Stimulated activated CD4-positive, alpha-beta T cell treated with anti-CD3 and anti-CD28 coated beads, Interleukin-15, amount 100 ng/mL, for 48 hours (primary cell): ENCODE measurements around the gene TMEM140.
"Not testable (repeated sequence)": the region's sequence is repeated elsewhere in the genome, so short reads cannot be mapped to it uniquely, and the experiment has no call there.

ENCODE experiments used
- DNase-seq, 2 donors: peaks; one replicate each; pipeline ENCODE4 v3.0.0-alpha.2; 2020; ENCODE audit warnings: low read depth in 2 of 2

TMEM140 gene

DNA sequence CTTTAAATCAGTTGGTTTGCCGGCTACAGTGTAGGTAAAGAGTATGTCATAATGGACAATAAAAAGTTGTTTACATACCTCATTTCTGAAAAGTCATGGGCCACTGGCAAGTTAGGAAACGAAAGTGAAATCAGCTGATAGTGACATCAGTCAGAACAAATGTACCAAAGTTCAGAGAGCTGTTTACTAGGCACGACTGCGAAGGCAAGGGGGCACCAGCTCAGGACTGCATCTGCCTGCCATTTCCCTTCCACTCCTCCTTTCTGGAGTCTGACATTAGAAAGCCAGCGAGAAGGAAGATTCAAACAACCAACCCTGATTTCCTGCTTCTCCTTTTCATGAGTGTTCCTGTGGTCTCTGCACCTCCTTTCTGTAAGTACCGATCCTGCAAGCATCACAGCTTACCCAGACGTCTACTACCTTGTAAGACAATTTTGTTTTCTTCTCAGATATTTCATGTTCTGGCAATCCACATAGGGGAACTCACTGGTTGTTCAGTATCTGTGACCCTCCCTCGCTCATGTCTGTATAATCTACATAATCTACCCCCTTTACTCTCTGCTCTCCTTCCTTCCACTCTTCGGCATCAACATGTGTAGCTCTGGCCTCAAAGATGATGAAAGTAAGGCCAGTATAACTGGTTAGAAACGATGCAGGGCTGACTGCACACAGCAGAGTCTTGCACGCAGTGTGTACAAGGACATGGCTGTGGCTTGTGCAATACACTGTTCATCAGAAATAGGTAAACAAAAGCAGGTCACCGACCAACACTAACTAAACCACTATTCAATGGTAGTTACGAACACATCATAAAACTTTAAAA is at the start of gene TMEM140:
Gene TMEM140 (plus strand): TSS at position 174 of the 823 bp plus-strand sequence. CDS start 16,370 bp downstream, outside the sequence.
- no peak for DNase-seq

DNA sequence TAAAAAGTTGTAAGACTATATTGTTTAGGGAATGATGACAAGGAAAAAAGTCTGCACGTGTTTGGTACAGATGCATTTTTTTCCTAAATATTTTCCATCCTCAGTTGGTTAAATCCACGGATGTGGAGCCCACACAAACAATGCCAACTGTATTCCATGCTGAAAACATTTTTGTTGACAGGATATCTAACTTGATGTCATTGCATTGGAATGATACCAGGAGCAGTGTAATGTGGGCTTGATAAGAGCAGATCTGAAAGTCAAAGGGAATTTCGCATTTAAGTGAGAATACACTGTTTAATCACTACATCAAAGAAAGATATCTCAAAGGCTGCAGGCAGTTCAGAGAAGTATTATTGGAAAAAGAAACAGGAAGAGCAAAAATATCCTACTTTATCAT is 49.5 kb upstream of the TMEM140 start:
- DNase-seq = no peak

- DNase-seq = no peak
Observed at GRCh38 chr7:135100856-135101255, 47.0 kb upstream of the TMEM140 start.

DNA sequence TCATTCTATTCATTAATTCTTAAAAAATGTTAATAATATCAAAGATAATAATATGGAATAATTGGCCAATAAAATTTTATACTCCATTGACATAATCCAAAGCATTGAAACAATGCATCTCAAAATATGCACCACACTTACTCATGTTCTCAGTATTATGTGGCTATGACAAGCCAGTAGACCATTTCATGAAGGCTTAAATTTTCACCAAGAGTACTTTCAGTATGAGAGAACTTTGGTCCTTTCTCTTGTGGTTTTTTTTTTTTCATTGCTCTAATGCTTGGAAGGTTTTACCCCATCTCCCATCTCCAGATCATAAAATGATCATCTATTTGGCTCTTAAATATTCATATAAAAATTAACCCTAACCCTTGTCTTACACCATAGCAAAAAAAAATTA is 45.5 kb upstream of the TMEM140 start:
- no peak for DNase-seq

- no peak for DNase-seq
Observed at GRCh38 chr7:135109562-135109961, 38.3 kb upstream of the TMEM140 start.

- DNase-seq = no peak
Observed at GRCh38 chr7:135109976-135110375, 37.9 kb upstream of the TMEM140 start.

DNA sequence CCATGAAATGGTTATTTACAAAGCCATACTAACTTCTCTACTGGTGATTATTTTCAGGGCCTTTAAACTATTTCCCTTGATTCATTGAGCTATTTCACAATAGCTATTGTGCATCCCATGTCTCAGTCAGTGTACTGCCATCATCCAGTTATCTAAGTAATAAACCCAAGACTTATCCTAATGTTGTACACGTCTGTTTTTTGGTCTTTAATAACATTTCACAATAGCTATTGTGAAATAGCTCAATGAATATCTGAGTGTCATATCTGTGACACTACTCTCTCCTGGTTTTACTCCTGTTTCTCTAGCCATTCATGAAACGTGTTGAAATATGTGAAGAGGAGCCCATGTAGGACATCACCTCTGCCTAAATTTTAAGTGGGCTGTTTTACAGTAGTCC is 36.5 kb upstream of the TMEM140 start:
- DNase-seq = no peak

DNA sequence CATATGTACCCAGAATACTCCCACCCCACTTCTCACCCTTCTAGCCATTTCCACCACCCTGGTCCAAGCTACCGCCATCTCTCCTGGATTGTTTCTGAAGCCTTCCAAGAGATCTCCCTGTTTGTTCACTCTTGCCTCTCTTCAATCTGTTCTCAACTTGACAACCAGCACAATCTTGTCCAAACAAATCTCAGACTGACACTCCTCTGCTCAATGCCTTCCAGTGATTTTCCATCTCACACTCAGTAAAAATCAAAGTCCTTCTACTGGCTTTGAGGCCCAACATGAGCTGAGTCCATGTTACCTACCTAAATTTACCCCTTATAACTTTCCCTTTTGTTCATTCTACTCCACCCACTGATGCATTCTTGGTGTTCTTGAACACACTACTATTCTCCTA is 33.2 kb upstream of the TMEM140 start:
- DNase-seq = no peak

- DNase-seq = no peak
Observed at GRCh38 chr7:135117096-135117495, 30.8 kb upstream of the TMEM140 start.

DNA sequence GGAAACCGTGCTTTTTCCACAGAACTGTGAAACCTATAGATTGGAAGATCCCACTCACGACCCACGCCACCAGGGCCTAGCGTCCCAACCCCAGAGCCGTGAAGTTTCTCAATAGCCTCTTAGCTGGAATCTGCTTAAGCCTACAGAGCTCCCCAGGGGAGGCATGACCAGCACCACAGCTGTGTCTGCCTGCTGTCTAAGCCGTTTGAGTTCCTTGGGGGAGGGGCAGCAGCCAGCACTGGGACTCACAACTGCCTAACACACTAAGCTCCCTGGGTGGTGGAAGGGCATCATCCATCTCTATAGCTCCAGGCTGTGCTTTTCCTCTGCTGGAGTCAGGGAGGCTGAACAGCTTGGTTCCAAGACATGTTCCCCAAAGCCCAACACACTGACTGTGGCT is 26.0 kb upstream of the TMEM140 start:
- DNase-seq = no peak

- DNase-seq = not testable (repeated sequence)
Observed at GRCh38 chr7:135124631-135125030, 23.2 kb upstream of the TMEM140 start.

- no peak for DNase-seq
Observed at GRCh38 chr7:135128931-135129330, 18.9 kb upstream of the TMEM140 start.

DNA sequence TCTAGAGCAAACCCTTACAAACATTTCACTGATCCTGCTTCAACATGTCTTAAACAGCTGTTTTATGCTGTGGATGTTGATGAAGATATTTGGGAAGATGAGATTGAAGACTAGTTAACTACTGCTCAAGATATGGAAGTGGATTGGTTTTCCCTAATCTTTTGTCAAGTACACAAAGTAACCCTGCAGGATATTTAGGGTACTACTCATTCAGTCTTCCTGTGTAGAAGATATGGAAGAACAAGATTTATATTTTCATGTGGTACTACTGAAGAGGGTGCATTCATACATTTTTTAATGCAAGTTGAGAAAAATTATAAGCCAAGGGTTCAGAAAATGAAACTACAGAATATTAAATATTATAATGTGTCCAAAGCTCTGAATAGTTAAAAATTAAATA is 18.3 kb upstream of the TMEM140 start:
- DNase-seq = no peak

- DNase-seq = no peak
Observed at GRCh38 chr7:135143885-135144668, 3.8 kb upstream of the TMEM140 start.

- DNase-seq = no peak
Observed at GRCh38 chr7:135147341-135147898, 452 bp upstream of the TMEM140 start.

GRCh38 chr7:135150072-135150782 is 2.4 kb downstream of the TMEM140 start:
- DNase-seq = no peak

DNA sequence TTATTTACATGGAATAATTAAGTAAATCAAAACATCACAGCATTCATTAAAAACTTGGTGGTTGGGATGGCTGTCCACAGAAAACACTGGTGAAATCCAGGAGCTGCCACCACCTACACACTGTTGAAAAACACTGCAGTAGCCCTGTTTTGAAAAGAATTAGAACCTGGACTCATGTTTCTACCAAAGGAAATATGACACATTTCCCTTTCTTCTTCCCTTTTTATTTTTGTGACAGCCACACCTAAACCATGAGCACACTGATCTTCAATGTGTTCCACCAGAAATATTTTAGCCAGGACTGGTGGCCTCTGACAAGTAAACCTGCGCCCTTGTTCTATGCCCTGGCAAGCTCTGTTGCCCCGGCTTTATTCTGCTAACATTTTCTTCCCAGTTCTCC is 3.3 kb downstream of the TMEM140 start:
- DNase-seq = no peak

GRCh38 chr7:135151533-135151932 is 3.7 kb downstream of the TMEM140 start:
- no peak for DNase-seq

GRCh38 chr7:135152442-135152841 is 4.6 kb downstream of the TMEM140 start:
- DNase-seq = no peak

DNA sequence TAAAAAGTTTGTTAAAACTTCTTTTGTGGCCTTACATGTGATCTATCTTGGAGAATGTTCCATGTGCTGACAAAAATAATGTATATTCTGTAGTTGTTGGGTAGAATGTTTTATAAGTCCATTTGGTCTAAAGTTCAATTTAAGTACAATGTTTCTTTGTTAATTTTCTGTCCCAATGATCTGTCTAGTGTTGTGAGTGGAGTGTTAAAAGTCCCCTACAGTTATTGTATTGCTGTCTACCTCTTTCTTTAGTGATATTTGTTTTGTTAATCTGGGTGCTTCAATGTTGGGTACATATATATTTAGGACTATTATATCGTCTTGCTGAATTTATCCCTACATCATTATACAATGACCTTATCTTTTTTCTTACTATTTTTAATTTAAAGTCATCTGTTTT is 6.9 kb downstream of the TMEM140 start:
- no peak for DNase-seq

DNA sequence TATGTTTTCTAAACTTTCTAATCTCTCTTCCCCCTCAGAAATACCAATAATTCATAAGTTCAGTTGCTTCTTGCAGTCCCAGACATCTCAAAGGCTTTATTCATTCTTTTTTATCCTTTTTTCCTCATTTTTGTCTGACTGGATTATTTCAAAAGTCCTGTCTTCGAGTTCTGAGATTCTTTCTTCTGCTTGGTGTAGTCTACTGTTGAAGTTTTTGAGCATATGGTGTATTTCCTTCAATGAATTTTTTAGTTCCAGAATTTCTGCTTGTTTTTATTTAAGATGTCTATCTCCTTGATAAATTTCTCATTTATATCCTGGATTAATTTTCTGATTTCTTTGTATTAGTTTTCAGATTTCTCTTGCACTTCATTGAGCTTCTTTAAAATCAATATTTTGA is 8.4 kb downstream of the TMEM140 start:
- DNase-seq = no peak

- no peak for DNase-seq
Observed at GRCh38 chr7:135158141-135158655, 10.3 kb downstream of the TMEM140 start.
